ENCODE results near the gene NPAS3.

NPAS3 gene

GRCh38 chr14:33150666-33151428 is 212.2 kb downstream of the NPAS3 start:
- no peak for DNase-seq (ENCODE audit: low read depth)
- no peak overlapping the region for H3K4me3 ChIP-seq (ENCODE audit: control insufficient read depth, low read depth, low read length)
- no peak for TF ChIP-seq CTCF (IDR thresholded peaks at IDR 0.05; ENCODE audit: control insufficient read depth, insufficient read depth, low read depth, low read length, missing control alignments)

DNA sequence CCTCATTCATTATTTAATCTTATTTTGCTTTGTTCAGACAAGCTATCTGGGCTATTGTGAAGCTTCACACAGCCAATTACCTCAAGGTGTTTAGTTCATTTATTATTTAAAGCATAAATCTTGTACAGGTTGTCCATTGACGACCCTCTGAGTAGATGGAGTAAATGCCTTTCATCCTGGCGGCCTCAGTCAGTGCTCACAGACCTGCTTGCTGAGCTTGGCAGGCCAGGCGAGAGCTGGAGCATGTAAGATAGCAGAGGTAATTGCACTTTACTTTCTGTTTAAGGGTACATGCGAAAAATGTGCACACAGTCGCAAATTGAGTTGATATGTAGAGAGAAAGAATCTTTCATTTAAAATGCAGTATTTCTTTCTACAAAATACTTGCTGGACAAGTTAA is 224.4 kb downstream of the NPAS3 start:
- TF ChIP-seq CTCF (IDR thresholded peaks at IDR 0.05; ENCODE audit: control insufficient read depth, insufficient read depth, low read depth, low read length, missing control alignments), result no peak
- no peak overlapping the region for H3K4me3 ChIP-seq (ENCODE audit: control insufficient read depth, low read depth, low read length)
- no peak for DNase-seq (ENCODE audit: low read depth)

GRCh38 chr14:33163600-33163999 is 224.9 kb downstream of the NPAS3 start:
- DNase-seq (ENCODE audit: low read depth), result no peak
- TF ChIP-seq CTCF (IDR thresholded peaks at IDR 0.05; ENCODE audit: control insufficient read depth, insufficient read depth, low read depth, low read length, missing control alignments), result no peak
- no peak overlapping the region for H3K4me3 ChIP-seq (ENCODE audit: control insufficient read depth, low read depth, low read length)

DNA sequence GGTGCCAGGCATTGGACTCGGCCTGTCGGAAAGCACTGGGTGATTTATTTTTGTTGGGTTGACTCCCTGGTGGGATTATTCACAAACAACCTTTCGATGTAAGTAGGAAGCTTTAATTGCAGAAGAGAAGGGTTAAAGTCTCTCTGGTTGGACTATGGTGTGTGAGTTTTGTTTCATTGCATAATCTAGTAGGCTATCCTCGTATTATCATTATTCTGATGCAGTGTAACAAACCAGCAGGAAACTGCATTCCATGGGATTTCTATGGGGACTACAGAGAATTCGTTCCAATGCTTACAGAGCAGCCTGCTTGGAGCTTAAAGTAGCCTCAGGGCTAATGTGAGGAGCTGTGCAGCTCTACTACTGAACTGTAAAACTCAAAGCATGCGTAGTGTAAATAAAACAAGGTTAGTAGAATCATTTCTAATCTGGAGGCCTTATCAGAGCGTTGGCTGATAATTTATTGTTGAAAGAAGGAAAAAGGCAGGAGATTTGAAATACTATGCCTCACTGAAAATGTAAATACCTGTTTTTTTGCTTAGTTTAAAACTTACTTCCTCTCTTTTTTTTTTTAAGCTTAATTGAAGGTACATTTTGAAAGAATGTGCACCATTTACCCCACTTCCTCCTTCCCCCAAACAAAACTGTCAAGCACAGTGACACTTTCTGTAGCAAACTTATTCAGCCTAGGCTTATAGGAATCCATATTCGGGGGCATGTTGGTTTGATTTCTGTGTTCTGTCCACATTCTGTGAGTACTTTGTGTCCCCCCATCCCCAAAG is 226.7 kb downstream of the NPAS3 start:
- H3K4me3 ChIP-seq (ENCODE audit: control insufficient read depth, low read depth, low read length), result no peak overlapping the region
- TF ChIP-seq CTCF (IDR thresholded peaks at IDR 0.05; ENCODE audit: control insufficient read depth, insufficient read depth, low read depth, low read length, missing control alignments), result no peak
- DNase-seq (ENCODE audit: low read depth), result no peak

DNA sequence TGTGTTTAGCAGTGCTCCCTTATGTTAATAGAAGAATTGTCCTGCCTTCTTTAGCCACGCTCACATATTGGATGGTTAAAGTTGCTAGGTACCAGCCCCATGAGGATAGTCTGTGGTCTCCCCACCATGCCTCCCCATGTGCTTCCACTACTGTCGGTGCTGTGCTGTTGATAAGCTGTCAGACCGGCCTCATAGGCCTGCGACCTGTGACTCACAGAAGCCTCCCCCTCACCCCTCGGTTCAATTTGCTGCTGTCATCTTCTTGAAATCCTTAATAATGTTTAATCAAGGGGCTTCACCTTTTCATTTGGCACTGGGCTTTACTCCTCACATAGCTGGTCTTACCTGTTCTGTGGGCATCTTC is 227.2 kb downstream of the NPAS3 start:
- TF ChIP-seq CTCF (IDR thresholded peaks at IDR 0.05; ENCODE audit: control insufficient read depth, insufficient read depth, low read depth, low read length, missing control alignments), result no peak
- H3K4me3 ChIP-seq (ENCODE audit: control insufficient read depth, low read depth, low read length), result no peak overlapping the region
- no peak for DNase-seq (ENCODE audit: low read depth)

DNA sequence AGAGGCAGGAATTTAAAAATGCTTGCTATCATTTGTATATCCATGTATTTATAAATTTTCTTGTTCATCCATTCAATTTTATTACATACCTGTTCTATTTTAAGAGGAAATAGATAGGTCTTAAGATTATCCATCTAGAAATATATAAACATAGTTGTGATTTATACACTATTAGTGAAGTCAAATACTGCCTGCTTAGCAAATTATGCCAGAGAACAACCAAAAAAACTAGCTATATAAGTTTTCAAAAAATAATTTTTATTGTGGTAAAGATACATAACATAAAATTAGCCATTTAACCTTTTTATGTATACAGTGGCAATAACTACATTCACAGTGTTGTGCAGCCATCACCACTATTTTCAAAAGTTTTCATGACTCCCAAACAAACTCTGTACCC is 237.3 kb downstream of the NPAS3 start:
- no peak for TF ChIP-seq CTCF (IDR thresholded peaks at IDR 0.05; ENCODE audit: control insufficient read depth, insufficient read depth, low read depth, low read length, missing control alignments)
- H3K4me3 ChIP-seq (ENCODE audit: control insufficient read depth, low read depth, low read length), result no peak overlapping the region
- DNase-seq (ENCODE audit: low read depth), result no peak

All from AG09309 (cell line).